Measurements from ENCODE around the gene SMARCD3. TPM values are rescaled to one million over a fixed set of nuclear protein-coding genes. Genes with fewer than 3 reads are reported as not detected.

Gene SMARCD3
- total and polyA plus RNA-seq, 2 donors (not counting 1 experiment from before 2014, with no cell fraction given) = 23.8 to 30.7 TPM

GRCh38 chr7:151206914-151207313 lies 41.6 kb downstream of the SMARCD3 start:
- DNase-seq (ENCODE audit: low read depth in 2 of 2) = no peak
- H3K79me2 ChIP-seq (ENCODE audit: control insufficient read depth, insufficient read depth, low read length) = no peaks in the 10 kb centered on the region
- H2AFZ ChIP-seq (ENCODE audit: low read length) = no peak overlapping the region
- H3K27ac ChIP-seq (ENCODE audit: insufficient read depth, low read length) = no peak overlapping the region
- H3K27me3 ChIP-seq (ENCODE audit: control insufficient read depth, insufficient read depth, low read length) = peaks cover 38% of the 10 kb centered on the region
- no peak overlapping the region for H3K4me3 ChIP-seq (replicated peaks in 1 of 4; ENCODE audit: control extremely low read depth in 1 of 4, insufficient read depth in 1 of 4, low read depth in 3 of 4, low read length in 4 of 4)
- no peak for TF ChIP-seq EZH2 (IDR thresholded peaks at IDR 0.05; ENCODE audit: low read length, missing control alignments)
- no peak for TF ChIP-seq CTCF (conservative IDR thresholded peaks at IDR 0.05 in 1 of 2, IDR thresholded peaks at IDR 0.05 in 1 of 2; ENCODE audit: low read depth in 1 of 2, low read length in 2 of 2)
- H3K4me1 ChIP-seq (ENCODE audit: control insufficient read depth, extremely low read depth, insufficient read depth, low read length) = no peaks in the 10 kb centered on the region
- H3K9me3 ChIP-seq (ENCODE audit: control insufficient read depth, insufficient read depth, low read depth, low read length) = no peaks in the 10 kb centered on the region
- no peak overlapping the region for H3K9ac ChIP-seq (ENCODE audit: insufficient read depth, low read length)
- H3K36me3 ChIP-seq (ENCODE audit: control insufficient read depth, insufficient read depth, low read length) = no peaks in the 10 kb centered on the region
- no peaks in the 10 kb centered on the region for H4K20me1 ChIP-seq (ENCODE audit: control insufficient read depth, extremely low read depth, insufficient read depth, low read length)
- no peak overlapping the region for H3K4me2 ChIP-seq (ENCODE audit: extremely low read depth, insufficient read depth, low read length)

DNA sequence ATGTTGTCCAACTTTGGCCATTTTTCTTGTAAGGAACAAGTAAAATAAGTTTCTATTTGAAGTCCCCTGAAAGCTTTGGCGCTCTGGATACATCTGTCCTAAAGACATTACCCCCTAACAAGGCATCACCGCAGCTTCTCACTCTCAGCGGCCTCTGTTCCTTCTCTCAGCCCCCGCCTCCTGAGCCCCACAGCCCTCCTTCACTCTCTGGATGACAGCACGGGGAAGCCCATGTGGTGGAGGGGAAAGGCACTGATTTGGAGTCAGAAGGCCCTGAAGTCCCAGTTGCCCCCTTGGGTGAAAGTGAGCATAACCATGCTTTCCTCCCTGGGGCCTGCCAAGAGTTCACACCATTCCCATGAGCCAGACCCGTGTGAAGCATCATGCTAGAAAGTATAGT lies 42.8 kb downstream of the SMARCD3 start:
- no peak overlapping the region for H3K4me2 ChIP-seq (ENCODE audit: extremely low read depth, insufficient read depth, low read length)
- no peak for DNase-seq (ENCODE audit: low read depth in 2 of 2)
- peaks cover 45% of the 10 kb centered on the region for H3K27me3 ChIP-seq (ENCODE audit: control insufficient read depth, insufficient read depth, low read length)
- H3K79me2 ChIP-seq (ENCODE audit: control insufficient read depth, insufficient read depth, low read length) = no peaks in the 10 kb centered on the region
- H4K20me1 ChIP-seq (ENCODE audit: control insufficient read depth, extremely low read depth, insufficient read depth, low read length) = no peaks in the 10 kb centered on the region
- no peak overlapping the region for H3K9ac ChIP-seq (ENCODE audit: insufficient read depth, low read length)
- H2AFZ ChIP-seq (ENCODE audit: low read length) = no peak overlapping the region
- no peaks in the 10 kb centered on the region for H3K9me3 ChIP-seq (ENCODE audit: control insufficient read depth, insufficient read depth, low read depth, low read length)
- H3K4me1 ChIP-seq (ENCODE audit: control insufficient read depth, extremely low read depth, insufficient read depth, low read length) = no peaks in the 10 kb centered on the region
- no peak overlapping the region for H3K4me3 ChIP-seq (replicated peaks in 1 of 4; ENCODE audit: control extremely low read depth in 1 of 4, insufficient read depth in 1 of 4, low read depth in 3 of 4, low read length in 4 of 4)
- H3K27ac ChIP-seq (ENCODE audit: insufficient read depth, low read length) = no peak overlapping the region
- no peaks in the 10 kb centered on the region for H3K36me3 ChIP-seq (ENCODE audit: control insufficient read depth, insufficient read depth, low read length)
- TF ChIP-seq EZH2 (IDR thresholded peaks at IDR 0.05; ENCODE audit: low read length, missing control alignments) (no peak), CTCF (conservative IDR thresholded peaks at IDR 0.05 in 1 of 2, IDR thresholded peaks at IDR 0.05 in 1 of 2; ENCODE audit: low read depth in 1 of 2, low read length in 2 of 2) (no peak)

- no peak overlapping the region for H2AFZ ChIP-seq (ENCODE audit: low read length)
- no peaks in the 10 kb centered on the region for H3K79me2 ChIP-seq (ENCODE audit: control insufficient read depth, insufficient read depth, low read length)
- H3K4me1 ChIP-seq (ENCODE audit: control insufficient read depth, extremely low read depth, insufficient read depth, low read length) = no peaks in the 10 kb centered on the region
- no peak overlapping the region for H3K4me2 ChIP-seq (ENCODE audit: extremely low read depth, insufficient read depth, low read length)
- no peak overlapping the region for H3K27ac ChIP-seq (ENCODE audit: insufficient read depth, low read length)
- no peak overlapping the region for H3K9ac ChIP-seq (ENCODE audit: insufficient read depth, low read length)
- H3K4me3 ChIP-seq (replicated peaks in 1 of 4; ENCODE audit: control extremely low read depth in 1 of 4, insufficient read depth in 1 of 4, low read depth in 3 of 4, low read length in 4 of 4) = no peak overlapping the region
- no peak for DNase-seq (ENCODE audit: low read depth in 2 of 2)
- H3K9me3 ChIP-seq (ENCODE audit: control insufficient read depth, insufficient read depth, low read depth, low read length) = no peaks in the 10 kb centered on the region
- H3K36me3 ChIP-seq (ENCODE audit: control insufficient read depth, insufficient read depth, low read length) = no peaks in the 10 kb centered on the region
- peaks cover 49% of the 10 kb centered on the region for H3K27me3 ChIP-seq (ENCODE audit: control insufficient read depth, insufficient read depth, low read length)
- H4K20me1 ChIP-seq (ENCODE audit: control insufficient read depth, extremely low read depth, insufficient read depth, low read length) = no peaks in the 10 kb centered on the region
- TF ChIP-seq CTCF (conservative IDR thresholded peaks at IDR 0.05 in 1 of 2, IDR thresholded peaks at IDR 0.05 in 1 of 2; ENCODE audit: low read depth in 1 of 2, low read length in 2 of 2) (no peak), EZH2 (IDR thresholded peaks at IDR 0.05; ENCODE audit: low read length, missing control alignments) (no peak)
Measured at GRCh38 chr7:151204383-151205032, 44.0 kb downstream of the SMARCD3 start.
